NCI-H345 (cell line): Measurements from ENCODE around the gene PTCSC3.

ENCODE experiments used
- DNase-seq: peaks from one replicate; lab custom pipeline; 2025; lab: John Stamatoyannopoulos, UW

Gene PTCSC3

DNA sequence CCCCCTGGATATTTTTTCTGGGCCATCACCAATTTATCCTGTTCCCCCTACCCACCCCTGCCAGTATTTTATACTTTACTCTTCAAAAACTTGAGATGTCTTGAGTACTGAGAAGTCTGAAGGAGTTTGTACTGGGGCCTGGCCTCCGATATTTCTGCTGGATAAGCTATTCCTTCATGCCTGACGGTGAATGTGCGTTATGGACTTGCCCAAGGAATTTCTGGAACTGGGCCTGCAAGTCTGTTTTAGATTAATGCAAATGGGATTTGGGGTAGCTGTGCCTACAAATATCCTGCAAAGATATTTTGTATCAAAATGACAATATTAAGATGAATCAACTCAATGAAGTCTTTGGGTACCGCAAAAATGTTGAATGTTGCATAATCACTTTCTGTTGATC is at the start of gene PTCSC3:
TSS of gene PTCSC3 (minus strand) at position 199 of the 400 bp plus-strand sequence.
- no peak for DNase-seq

DNA sequence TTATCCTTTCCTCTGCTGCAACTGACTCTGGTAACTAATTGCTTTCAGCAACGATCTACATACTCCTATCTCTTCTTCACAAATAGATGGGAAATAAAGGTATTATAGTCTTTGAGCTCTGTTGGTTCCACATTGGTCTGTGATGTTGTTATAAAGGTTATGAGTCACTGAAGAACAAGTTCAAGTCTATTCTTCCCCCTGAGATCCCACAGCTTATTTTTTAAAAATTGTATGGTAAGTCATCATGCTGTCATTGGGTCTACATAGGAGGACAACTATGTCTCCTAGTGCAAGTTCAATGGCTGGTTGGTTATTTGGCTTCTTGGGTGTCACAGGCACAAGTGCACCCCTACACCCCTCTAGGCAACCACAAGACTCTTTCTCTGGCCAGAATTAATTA is 49.6 kb upstream of the PTCSC3 start:
- no peak for DNase-seq

DNA sequence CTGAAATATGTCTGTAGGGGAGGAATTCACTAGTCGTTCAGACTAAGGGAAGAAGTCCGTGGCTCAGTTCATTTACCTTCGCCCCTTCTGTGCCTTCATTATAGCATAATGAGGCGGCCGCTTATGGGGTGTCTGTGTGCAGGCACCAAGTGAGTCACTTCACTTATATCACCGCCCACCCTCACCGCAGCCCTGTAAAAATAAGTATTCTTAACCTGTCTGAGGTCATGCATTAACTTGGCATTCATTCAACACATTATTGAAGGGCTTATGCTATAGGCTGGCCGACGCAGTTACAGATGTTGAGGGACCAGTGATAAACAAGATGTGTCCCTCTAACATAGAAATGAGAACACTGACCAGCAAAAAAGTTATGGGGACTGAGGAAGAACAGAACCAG is 47.7 kb upstream of the PTCSC3 start:
- no peak for DNase-seq

DNA sequence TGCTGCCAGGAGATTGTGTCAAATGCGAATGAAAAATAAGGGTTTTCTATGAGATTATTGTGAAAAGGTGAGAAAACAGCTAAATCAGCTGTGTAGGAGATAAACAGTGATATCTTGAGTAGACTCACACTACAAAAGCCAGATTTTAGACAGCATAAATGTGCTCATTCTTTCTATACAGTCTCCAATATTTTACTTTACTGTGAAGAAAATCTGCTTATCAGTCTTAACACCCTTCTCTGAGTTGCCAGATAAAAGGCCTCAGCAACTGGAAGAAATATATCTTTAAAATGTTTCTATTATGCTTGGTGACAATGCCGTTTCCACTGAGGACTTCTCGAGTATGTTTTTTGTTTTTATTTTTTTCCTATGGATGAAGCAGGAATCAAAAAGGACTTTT is 47.0 kb upstream of the PTCSC3 start:
- no peak for DNase-seq

DNA sequence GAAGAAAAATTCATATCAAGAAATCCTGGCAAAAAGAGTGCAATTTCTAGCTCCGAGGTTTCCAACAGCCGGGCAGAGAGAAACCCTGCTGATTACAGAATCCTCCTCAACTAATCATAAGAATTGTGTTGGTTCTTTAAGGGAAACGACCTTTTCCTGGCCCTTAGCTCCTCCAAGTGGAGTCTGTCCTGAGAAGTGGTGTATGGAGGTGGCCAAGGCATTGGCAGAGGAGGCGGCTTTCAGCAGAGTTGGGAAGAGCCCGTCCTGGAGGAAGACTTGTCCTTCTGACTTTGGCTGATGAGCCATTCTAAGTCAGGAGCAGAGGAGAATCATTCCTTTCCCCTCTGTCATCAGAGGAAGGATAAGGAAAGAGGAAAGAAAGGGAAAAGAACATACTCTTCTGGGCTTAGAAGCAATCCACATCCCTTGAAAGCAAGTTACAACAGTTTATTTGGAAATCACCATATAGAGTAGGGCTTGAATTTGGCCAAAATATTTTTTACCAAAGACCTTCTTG is 46.5 kb upstream of the PTCSC3 start:
- no peak for DNase-seq

DNA sequence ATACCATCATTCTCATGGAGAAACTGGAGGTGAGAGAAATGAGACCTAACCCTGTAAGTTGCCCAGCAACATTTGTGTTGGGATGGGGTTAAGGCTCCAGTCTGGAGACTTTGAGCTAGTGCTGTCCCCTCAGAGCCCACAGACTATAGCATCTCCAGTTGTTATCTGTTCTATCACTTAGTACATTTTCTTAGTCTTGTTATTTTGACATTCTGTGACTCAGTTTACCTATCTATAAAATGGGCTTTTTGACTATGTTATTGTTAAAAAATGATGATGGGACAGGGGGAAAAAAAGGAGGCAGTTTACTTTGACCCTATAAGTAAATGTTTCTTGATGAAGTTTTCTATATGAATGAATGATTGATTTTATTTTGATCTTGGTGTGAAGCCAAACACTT is 45.8 kb upstream of the PTCSC3 start:
- no peak for DNase-seq

DNA sequence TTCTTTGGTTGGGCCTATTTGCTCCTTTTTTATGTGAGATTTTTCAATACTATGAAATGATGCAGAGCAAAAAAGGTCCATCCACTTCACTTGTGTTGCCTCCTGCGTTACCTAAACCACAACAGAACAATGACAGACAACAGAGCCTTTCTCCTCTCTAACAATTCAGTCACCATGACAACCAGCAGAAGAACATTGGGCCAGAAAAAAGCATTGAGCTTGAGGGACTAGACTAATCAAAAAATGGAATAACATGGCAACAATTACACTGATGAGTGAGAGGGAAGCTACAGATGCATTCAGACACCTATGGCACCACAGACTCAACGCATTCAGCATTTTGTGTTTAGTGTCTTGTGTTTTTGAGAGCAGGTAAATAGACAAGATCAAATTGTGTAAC is 44.6 kb upstream of the PTCSC3 start:
- DNase-seq = peak; percentile 9

DNA sequence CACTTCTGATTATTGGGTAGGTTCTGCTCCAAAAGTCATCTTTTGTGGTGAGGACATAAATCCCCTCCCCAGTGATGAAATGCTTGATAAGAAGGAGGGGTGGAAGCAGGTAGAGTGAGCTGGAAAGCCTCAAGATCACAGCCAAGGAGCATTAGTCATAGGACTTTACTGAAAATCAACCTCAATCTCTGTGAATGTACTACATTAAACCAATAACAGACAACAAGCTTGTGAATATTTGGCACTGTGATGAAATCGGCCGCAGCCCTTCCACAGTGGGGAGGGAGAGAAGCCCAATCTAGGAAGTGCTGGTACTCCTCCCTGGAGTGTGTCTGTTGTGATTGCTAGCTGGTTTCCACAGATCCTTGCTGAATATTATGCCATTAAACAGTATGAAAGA is 41.2 kb upstream of the PTCSC3 start:
- DNase-seq = no peak

DNA sequence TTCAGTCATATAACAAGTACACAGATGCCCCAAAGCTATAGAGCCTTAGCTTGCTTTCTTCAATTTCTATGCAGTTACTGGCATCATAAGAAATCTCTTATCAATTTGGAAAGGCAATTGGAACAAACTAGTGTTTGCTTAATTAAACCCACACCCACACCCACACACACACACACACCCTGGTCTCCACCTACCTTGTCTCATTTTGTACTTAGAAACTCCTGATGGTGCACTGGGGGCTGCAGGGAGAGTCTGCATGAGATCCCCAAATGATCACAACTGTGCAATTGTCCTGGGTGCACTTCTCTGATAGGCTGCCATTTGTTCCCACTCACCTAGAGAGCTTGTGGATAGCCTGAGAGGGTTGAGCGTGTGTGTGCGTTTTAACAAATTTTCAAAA is 40.5 kb upstream of the PTCSC3 start:
- no peak for DNase-seq

DNA sequence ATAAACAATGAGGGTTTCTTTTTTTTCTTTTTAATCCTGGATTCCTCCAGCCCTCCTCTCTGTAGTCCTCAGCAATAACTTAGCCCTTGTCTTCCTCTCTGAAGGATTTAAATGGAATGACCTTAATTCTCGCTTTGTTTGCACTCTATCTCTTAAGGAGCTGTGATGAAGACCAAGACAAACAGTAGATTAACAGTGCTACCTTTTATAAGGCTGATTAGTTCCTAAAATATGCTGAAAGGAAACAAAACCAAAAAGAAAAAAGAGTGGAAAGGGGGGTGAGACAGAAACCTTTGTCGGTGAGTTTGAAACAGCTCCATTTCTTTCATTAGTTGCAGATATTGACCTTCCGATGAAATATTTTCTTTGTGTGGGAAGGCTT is 38.7 kb upstream of the PTCSC3 start:
- DNase-seq = no peak

DNA sequence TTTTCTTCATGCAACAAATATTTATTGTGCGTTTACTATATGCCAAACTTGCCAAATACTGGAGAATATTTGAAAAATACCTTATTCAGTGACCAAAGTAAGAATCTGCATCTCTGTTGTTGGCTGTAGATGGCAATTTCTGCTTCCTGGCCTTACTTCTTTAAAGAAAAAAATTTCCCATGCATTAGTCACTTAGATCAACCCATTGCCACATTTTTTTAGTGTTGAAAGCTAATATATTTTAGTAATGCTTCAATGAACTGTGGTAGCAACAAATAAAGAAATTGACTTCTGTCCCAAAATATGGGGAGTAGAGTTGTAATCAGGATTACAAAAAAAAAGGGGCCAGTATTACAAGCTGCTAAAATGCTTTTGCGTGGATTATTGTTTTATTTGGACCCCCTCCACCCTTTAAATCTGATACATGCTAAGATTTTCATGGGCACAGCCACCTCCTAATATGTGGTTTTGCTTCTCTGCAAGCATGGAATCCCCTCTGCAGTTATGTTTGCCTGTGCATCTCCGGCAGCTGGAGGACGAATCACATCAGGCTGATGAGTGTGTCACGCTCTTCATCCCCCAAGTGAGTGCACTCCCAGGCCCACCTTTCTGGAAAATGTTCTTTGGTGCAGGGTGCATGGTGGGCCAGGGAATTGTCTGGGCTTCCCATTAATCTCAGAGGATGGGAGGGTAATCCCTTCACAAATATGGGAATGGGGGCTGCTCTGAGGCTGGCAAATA is 38.1 kb upstream of the PTCSC3 start:
- no peak for DNase-seq

DNA sequence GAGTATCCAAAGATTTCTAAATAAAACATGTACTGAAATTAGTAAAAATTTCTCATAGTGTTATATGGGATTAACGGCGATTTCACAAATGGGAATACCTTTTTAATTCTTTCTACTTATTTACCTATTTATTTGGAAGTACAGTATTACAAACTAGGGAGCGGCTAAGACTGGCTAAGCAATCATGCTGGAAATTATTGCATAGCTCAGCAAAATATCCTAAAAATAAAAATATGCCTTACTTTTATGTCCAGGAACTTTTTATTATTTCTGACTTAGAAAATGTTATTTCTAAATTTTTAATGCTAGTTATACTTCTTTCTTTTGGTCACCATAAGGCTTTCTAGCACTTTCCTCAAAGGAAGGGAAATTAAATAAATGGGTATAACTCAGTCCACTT is 36.5 kb upstream of the PTCSC3 start:
- DNase-seq = no peak

DNA sequence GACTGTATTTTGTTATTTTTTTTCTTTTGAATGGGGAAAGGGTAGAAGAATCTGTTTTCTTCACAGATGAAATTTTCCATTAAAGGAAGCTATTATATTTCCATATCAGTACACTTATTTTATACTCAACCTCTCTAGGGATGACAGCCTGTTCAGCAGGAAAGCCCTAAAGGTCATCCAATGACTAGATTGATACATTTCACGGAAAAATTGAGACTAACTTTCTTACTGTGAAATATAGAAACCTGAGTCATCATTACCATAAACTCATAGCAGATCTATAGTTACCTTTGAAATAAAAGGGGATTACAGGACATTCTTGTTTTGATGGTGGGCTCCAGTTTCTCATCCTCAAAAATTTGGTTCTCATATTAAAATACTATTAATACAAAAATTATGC is 36.1 kb upstream of the PTCSC3 start:
- DNase-seq = no peak

DNA sequence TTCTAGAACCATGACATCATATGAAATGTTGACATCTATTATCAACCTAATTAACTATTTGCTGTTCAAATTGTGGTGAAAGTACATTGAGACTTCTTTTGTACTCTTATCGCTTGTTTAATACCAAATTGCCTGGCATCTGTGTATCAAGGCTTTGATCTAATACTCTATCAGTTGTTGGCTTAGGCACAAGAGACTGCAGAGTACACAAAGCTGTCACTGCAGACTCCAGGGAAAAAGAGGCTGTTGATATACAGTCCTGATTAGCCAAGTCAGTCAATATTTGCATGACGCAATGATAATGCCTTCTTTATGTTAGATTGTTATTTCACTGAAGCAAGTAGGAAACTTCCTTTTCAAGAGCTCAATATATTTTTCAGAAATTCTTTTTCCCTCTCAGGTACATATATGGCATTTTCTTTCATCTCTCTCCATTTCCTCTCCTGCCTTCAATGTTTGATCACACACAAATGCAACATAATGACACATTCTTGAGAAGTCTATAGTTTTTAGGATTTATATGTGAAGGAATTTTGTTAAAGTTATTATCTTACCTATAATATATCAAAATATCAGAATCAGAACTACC is 32.3 kb upstream of the PTCSC3 start:
- DNase-seq = peak; percentile 84

DNA sequence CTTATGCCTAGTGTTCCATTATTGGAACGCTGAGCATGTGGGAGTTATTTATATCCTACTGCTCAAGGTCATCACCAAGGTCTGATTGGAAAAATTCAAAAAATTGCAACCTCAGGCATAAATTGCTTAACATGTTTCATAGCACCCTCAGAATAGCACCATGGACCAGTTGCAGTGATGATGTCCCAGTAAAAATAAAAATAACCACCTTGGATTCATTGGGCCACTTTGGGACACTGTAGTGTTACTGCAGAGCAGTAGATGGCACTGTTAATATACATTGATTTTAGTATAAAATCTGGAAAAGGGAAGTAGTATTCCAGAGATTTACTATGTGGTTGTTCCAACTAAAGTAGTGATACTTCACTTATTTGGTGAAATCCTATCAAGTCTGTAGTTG is 31.0 kb upstream of the PTCSC3 start:
- peak; percentile 43 for DNase-seq

DNA sequence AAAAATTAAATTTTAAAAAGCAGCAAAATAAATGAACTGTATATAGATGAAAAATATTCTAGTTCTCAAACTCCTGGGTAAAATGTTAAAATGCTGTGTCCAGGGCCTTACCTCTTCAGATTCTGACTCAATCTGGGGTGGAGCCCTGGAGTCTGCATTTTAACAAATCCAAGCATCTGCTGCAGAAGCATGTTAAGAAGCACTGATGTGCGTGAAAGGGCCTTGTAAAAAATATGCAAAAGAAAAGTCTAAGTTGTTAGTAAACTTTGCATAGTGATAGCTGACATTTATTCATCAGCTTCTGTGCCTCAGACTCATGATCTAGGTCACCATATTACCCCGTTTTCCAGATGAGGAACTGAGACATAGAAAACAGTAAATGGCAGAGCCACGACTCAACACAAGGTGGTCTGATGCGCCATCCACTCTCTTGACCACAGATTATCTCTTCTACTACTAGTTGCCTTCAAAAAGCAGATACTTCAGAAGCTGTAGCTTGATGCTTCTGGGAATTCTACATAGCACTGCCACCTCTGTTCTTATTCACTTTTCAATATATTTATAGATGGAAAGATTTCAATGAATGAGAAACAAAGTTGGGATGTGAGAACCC is 28.0 kb upstream of the PTCSC3 start:
- no peak for DNase-seq

DNA sequence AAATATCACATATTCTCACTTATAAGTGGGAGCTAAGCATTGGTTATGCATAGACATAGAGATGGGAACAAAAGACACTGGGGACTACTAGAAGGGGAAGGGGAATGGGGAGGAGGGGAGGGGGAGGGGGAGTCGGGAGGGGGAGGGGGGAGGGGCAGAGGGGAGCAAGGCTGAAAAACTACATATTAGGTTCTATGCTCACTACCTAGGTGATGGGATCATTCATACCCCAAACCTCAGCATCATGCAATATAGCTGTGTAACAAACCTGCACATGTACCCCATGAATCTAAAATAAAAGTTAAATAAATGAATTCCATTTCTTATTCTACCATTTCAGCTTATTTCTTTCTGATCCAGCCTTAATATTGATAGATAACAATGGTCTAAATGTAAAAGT is 21.9 kb upstream of the PTCSC3 start:
- no peak for DNase-seq

DNA sequence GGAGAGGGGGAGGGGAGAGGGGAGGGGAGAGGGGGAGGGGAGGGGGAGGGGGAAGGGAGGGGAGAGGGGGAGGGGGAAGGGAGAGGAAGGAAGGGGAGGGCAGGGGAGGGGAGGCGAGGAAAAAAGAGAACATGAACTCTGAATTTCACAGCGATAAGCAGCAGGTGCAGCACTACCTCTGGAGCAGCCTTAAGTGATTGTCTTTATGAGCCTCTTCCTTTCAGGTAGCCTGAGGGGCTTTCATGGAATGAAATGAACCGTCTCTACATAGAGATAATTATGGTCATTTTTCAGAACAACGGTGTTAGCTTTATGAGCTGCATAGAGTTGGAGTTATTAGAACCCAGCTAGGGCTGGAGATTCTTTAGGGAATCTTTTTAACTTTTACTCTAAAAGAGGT is 18.1 kb upstream of the PTCSC3 start:
- peak; percentile 84 for DNase-seq

DNA sequence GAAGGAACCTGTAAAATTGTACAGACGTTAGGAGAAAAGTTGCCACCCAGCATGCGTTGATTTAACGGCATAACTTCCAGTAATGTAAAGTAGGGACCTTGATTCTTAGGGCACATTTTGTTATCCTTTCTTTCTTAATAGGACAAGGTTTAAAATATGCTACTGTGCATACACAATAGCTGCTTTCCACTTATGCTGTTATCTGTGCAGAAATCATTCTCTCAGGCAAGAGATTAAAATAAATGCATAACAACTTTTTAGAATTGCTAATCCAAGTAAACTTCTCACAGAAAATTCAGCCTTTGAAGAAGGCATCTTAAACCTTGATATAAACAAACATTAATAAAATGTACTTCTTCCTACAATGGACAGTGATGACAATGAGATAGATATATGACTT is 16.0 kb upstream of the PTCSC3 start:
- DNase-seq = no peak

DNA sequence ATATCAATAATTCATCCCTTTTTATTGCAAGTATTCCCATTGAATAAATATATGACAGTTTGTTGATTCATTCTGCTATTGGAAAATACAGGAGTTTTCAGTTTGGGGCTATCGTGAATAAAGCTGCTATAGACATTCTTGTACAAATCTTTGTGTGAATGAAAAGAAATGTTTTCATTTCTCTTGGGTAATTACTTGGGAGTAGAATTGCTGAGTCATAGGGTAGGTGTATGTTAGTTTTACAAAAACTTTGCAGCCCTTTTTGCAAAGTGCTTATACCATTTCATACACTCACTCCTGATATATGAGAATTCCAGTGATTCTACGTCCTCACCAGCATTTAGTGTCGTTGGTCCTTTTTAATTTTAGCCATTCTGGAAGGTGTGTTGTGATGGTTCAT is 6.9 kb upstream of the PTCSC3 start:
- DNase-seq = no peak

DNA sequence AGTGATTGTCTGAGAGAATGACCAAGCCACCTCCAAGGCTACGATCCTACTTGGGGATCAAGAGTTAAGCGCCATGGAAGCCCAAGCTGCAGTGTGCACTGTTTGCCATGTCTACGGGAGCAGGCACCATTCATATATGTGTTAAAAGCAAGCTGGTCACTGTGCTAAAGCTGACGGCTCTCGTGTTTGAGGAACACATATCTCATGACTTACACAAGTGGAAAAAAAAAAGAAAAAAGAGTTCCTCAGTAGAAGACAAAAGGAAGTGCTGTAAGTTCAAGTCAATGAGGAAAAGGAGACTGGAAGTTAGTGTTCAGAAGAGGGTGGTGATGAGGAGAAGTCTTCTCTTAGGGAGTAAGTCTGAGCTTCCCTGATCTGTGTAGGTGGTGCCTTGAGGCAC is 4.9 kb upstream of the PTCSC3 start:
- DNase-seq = no peak

DNA sequence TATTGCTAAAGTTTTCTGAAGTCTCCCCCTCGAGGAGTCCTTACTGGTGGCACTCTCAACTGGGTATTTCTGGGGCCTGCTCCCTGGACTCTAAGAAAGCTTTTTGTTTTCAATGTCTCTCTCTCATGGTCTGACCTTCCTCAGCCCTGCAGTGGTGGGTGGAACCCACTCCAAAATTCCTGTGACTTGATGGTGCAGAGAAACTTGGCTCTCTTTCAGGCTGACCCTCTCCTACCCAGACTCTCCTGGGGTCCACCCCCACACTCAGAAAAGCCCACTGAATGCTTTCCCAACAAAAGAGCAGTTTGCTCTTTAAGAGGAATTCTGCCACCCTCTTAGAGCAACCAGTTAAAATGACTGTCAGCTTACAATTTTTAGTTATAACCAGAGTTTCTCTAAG is 967 bp upstream of the PTCSC3 start:
- no peak for DNase-seq

DNA sequence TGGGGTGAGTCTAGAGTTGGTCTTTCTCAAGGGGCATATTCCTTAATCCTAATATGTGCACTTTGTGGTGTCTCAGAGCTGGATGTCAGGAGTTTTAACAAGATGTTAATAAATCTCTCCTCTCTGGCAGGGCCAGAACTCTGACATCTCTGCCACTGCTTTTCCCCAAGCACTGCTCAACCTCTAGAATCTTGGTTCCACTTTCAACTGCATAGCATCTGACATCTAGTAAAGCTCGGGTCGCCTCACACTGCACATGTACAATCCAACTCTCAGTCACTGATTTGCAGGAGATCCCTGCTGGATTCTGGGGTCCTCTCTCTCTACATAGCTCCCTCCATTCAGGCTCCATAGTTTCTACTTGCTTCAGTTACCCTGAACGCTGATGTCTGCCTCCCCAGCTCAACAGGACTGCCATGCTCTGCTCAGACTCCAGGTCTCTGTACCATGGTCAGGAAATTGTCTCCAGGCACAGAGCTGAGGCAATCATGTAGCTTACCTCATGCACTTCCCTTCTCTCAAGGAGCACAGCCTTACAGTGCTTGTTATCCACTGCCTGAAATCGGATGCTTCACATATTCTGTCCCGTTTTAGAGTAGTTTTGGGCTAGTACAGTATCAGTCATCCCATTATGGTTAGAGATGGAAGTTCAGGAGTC is 1.6 kb downstream of the PTCSC3 start:
- DNase-seq = no peak
